SH-SY5Y (cell line): Measurements from ENCODE around the gene UEVLD.

Experiments
- GATA2 ChIP-seq: IDR thresholded peaks from 2 replicates; pipeline ENCODE4 v1.6.1; 2011; ENCODE audit warnings: mild to moderate bottlenecking, low read depth, low read length
- GATA3 ChIP-seq: IDR thresholded peaks from 2 replicates; pipeline ENCODE4 v1.6.1; 2011; ENCODE audit warnings: low read depth, mild to moderate bottlenecking, low read length, moderate library complexity

Gene UEVLD

GRCh38 chr11:18588297-18589252 is at the start of gene UEVLD:
Gene UEVLD, minus strand, starts transcription at chr11:18588734. Its CDS starts 80 bp downstream, at chr11:18588654.
- TF ChIP-seq GATA2 (no peak), GATA3 (no peak)

GRCh38 chr11:18634140-18635032 is 45.9 kb upstream of the UEVLD start, which contains the start of gene SPTY2D1:
Gene SPTY2D1, minus strand, starts transcription at chr11:18634342. Its CDS starts 85 bp downstream, at chr11:18634257.
- TF ChIP-seq GATA3, result no peak
- TF ChIP-seq GATA2, result no peak

DNA sequence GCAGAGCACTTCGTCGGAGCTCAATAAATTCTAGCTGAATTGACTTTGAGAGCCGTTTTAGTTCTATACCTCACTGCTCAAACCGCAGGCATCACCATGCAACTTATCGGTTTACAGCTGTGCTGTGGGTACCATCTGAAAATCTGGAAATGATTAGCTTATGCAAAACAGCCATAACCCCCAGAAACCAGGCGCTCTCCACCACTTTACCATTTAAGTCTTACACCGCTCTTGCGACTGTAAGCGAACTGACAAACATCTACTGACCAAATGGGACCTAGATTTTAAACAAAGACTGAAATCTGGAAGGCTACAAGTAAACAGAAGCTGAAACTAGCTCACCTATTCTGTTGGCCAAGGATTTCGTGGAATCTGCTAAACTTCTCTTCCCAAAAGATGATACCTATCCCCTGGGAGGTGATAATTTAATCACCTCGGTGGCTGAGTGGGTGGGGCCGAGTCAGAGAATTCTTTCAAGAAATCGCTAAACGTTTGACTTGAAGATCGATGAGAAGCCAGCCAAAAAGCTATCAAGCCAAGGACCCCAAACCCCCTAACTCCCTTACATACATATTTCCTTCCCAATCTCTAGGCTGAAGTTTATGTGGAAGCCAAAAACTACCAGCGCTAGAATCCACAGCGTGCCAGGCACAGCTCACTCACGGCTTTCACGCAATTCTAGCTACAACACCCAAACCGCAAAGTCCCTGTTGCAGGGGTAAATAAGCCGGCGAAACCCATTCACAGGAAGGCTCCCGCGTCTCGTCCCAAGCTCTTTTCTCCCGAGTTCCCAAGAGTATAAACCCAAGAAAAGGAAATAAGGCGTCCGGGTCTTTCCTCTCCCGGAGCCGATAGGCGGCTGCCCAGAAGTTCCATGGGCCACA is 45.0 kb upstream of the UEVLD start:
- TF ChIP-seq GATA2 (no peak), GATA3 (no peak)

DNA sequence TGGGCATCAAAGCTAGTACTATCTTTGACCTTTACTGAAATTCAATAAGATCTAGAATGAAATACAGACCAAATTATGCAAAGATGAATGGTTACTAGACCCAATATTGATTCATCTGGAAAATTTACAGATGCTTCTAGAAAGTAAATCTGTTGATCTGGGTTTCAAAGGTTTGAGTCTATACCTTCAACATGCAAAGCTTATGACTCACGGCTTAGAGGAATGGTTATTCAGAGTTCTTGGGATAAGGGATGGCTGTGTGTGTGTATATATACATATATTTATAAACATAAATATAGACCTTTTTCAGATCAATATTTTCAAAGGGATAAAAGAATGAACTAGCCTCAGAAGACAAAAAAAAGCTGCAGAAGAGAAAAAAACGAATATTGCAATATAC is 44.3 kb upstream of the UEVLD start:
- TF ChIP-seq GATA2 (no peak), GATA3 (no peak)

- no peak for TF ChIP-seq GATA2
- TF ChIP-seq GATA3, result no peak
Measured at GRCh38 chr11:18624161-18624560, 35.6 kb upstream of the UEVLD start.

GRCh38 chr11:18623707-18624106 is 35.2 kb upstream of the UEVLD start:
- TF ChIP-seq GATA3 (no peak), GATA2 (no peak)

DNA sequence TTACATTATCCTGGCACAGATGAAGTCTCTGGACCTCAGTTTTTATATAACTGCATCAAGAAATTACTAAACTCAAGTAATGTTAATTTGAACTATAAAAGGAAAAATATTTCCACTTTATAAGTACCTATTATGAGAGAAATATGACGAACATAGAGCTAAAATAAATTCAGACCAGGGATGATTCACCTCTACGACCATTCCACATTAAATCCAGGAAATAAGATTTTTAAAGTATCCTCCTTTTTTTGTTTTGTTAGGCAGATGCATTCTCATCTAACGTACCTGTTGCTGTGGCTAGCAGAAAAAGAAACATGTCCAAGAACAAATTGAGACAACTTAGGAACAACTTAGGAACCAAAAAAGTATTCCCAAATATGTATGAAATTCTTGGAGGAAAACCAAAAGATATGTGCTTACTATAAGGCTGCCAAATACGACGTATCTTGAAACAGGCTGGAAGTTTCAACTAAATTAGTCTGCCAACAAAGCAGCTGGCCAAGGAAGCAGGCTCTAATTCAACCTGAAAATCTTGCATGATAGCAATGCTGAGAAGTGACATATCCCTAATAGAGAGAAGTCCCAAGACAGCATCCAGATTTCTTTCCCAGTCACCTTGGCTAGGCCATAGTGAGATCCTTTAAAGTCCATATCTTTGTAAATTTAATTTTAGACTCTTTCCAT is 29.9 kb upstream of the UEVLD start:
- TF ChIP-seq GATA2 (no peak), GATA3 (no peak)

DNA sequence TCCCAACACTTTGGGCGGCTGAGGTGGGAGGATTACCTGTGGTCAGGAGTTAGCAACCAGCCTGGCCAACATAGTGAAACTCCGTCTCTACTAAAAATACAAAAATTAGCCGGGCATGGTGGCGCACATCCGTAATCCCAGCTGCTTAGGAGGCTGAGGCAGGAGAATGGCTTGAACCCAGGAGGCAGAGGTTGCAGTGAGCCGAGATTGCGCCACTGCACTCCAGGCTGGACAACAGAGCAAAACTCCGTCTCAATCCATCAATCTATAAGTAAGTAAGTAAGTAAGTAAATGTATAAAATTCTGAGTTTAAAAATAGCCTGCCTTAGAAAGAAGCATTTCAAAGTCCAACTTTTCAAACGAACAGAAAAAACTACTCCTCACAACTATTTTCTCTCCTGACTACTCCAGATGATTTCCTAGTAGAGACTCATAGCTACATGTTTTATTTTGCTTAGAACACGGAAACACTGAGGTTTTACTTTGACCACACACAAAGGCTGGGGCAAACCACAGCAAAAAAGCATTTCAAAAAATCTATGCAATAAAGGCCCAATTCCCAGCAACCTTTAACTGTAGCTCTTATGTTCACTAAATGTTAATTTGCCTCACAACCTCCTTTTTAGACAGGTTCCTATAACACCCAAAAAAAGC is 29.3 kb upstream of the UEVLD start:
- TF ChIP-seq GATA3, result no peak
- no peak for TF ChIP-seq GATA2

- no peak for TF ChIP-seq GATA3
- TF ChIP-seq GATA2, result no peak
Measured at GRCh38 chr11:18615628-18616392, 27.3 kb upstream of the UEVLD start.

DNA sequence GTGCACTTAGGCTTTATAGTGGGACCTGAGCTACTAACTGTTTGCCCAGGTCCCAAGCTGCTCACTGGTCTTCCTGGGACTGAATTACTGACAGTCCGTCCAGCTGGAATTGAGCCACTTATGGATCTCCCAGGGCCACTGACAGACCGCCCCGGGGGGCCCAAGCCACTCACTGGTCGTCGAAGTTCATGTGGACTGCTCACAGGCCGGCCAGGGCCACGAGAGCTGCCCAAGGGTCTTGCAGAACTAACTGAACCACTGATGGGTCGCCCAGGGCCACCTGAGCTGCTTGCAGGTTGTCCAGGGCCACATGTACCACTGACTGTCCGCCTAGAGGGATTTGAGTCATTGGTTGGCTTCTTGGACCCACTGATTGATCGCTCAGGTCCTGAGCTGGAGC is 26.1 kb upstream of the UEVLD start:
- no peak for TF ChIP-seq GATA2

- no peak for TF ChIP-seq GATA2
- TF ChIP-seq GATA3, result no peak
Measured at GRCh38 chr11:18612394-18612793, 23.9 kb upstream of the UEVLD start.

GRCh38 chr11:18611196-18611595 is 22.7 kb upstream of the UEVLD start:
- TF ChIP-seq GATA3, result no peak
- no peak for TF ChIP-seq GATA2
